KMS-11 (cell line): ENCODE measurements around the gene LIPG.

Experiments
- H2AFZ ChIP-seq: fragments of 200-600 bp; sonication (generic); 2 replicates; pipeline ENCODE4 v1.6.1; 2016; ENCODE audit warnings: antibody characterized with exemption, mixed run types, low read depth
- H3K27ac ChIP-seq: fragments of 200-600 bp; sonication (generic); 2 replicates; pipeline ENCODE4 v1.6.1; 2016; ENCODE audit warnings: mild to moderate bottlenecking, mixed run types
- H3K27me3 ChIP-seq: fragments of 200-600 bp; sonication (generic); 2 replicates; pipeline ENCODE4 v1.6.1; 2017; ENCODE audit warnings: mild to moderate bottlenecking, low read depth, mixed run types, moderate library complexity; ENCODE audit not compliant: insufficient read depth
- H3K36me3 ChIP-seq: fragments of 200-600 bp; sonication (generic); 2 replicates; pipeline ENCODE4 v1.6.1; 2017; ENCODE audit warnings: mild to moderate bottlenecking, mixed run types; ENCODE audit not compliant: insufficient read depth
- H3K4me1 ChIP-seq: fragments of 200-600 bp; sonication (generic); 2 replicates; pipeline ENCODE4 v1.6.1; 2016; ENCODE audit warnings: mild to moderate bottlenecking, low read depth, mixed run types; ENCODE audit not compliant: poor library complexity, severe bottlenecking
- H3K4me2 ChIP-seq: fragments of 200-600 bp; sonication (generic); 2 replicates; pipeline ENCODE4 v1.7.0; 2016; ENCODE audit warnings: mild to moderate bottlenecking, mixed run types
- H3K4me3 ChIP-seq: fragments of 200-600 bp; sonication (generic); IDR thresholded peaks from 2 replicates; pipeline ENCODE4 v1.6.1; 2017; ENCODE audit warnings: low read depth, low read length, mixed read lengths; ENCODE audit not compliant: insufficient read depth
- H3K79me2 ChIP-seq: fragments of 200-600 bp; sonication (generic); 2 replicates; pipeline ENCODE4 v1.6.1; 2016; ENCODE audit warnings: low read depth, mixed run types; ENCODE audit not compliant: insufficient read depth
- H3K9ac ChIP-seq: fragments of 200-600 bp; sonication (generic); 2 replicates; pipeline ENCODE4 v1.6.1; 2016; ENCODE audit warnings: mild to moderate bottlenecking, mixed run types
- H4K20me1 ChIP-seq: fragments of 200-600 bp; sonication (generic); 2 replicates; pipeline ENCODE4 v1.6.1; 2016; ENCODE audit warnings: mild to moderate bottlenecking, mixed run types; ENCODE audit not compliant: insufficient read depth
- TF ChIP-seq, protein P1 (sequence below): fragments of 200-600 bp; sonication (generic); conservative IDR thresholded peaks from 2 replicates; pipeline ENCODE4 v1.6.1; 2017; ENCODE audit warnings: low read depth, mild to moderate bottlenecking, antibody characterized with exemption, low read length, moderate library complexity, mixed read lengths

The LIPG gene

DNA sequence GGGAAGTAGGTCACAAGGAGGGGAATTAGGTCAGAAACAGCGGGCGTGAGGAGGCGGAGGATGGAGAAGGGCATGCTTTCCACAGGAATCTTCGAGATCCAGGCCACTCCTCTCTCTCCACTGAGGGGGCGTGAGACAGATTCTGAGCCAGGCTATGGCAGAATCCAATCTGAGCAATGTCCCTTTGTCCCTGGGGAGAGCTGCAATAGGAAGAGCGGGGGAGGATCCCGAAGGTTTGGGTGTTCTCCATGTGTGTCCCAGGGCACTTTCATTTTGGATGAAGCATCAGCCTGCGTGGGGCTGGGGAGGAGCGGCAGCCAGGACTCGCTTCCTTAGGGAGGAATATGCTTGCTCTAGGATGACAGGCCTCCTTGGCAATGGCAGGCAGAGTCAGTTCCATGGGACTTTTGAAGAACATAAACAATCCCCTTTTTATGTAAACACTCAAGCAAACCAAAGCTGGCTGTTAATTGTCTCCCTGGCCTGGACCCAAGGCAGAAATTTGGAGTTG is 84.0 kb downstream of the LIPG start:
- Histone ChIP-seq H3K79me2 (no peaks in the 10 kb centered on the region), H3K4me2 (no peak overlapping the region), H3K36me3 (no peaks in the 10 kb centered on the region), H3K27me3 (no peaks in the 10 kb centered on the region), H4K20me1 (no peaks in the 10 kb centered on the region), H3K4me1 (no peaks in the 10 kb centered on the region), H3K4me3 (no peak overlapping the region), H2AFZ (no peak overlapping the region), H3K9ac (no peak overlapping the region), H3K27ac (no peak overlapping the region)
- TF ChIP-seq, protein P1, sequence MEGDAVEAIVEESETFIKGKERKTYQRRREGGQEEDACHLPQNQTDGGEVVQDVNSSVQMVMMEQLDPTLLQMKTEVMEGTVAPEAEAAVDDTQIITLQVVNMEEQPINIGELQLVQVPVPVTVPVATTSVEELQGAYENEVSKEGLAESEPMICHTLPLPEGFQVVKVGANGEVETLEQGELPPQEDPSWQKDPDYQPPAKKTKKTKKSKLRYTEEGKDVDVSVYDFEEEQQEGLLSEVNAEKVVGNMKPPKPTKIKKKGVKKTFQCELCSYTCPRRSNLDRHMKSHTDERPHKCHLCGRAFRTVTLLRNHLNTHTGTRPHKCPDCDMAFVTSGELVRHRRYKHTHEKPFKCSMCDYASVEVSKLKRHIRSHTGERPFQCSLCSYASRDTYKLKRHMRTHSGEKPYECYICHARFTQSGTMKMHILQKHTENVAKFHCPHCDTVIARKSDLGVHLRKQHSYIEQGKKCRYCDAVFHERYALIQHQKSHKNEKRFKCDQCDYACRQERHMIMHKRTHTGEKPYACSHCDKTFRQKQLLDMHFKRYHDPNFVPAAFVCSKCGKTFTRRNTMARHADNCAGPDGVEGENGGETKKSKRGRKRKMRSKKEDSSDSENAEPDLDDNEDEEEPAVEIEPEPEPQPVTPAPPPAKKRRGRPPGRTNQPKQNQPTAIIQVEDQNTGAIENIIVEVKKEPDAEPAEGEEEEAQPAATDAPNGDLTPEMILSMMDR, result no peak

GRCh38 chr18:49646873-49647272 is 85.0 kb downstream of the LIPG start:
- Histone ChIP-seq H3K27ac (no peak overlapping the region), H4K20me1 (no peaks in the 10 kb centered on the region), H3K9ac (no peak overlapping the region), H2AFZ (no peak overlapping the region), H3K4me1 (no peaks in the 10 kb centered on the region), H3K36me3 (no peaks in the 10 kb centered on the region), H3K27me3 (no peaks in the 10 kb centered on the region), H3K4me3 (no peak overlapping the region), H3K79me2 (no peaks in the 10 kb centered on the region), H3K4me2 (no peak overlapping the region)
- TF ChIP-seq, protein P1, result no peak

- H4K20me1 ChIP-seq, result no peaks in the 10 kb centered on the region
- no peaks in the 10 kb centered on the region for H3K27me3 ChIP-seq
- no peaks in the 10 kb centered on the region for H3K4me1 ChIP-seq
- H3K27ac ChIP-seq, result no peak overlapping the region
- TF ChIP-seq, protein P1, result no peak
- no peak overlapping the region for H3K4me3 ChIP-seq
- H3K4me2 ChIP-seq, result no peak overlapping the region
- H3K36me3 ChIP-seq, result no peaks in the 10 kb centered on the region
- H3K79me2 ChIP-seq, result no peaks in the 10 kb centered on the region
- no peak overlapping the region for H2AFZ ChIP-seq
- H3K9ac ChIP-seq, result no peak overlapping the region
Measured at GRCh38 chr18:49647496-49648168, 85.8 kb downstream of the LIPG start.

DNA sequence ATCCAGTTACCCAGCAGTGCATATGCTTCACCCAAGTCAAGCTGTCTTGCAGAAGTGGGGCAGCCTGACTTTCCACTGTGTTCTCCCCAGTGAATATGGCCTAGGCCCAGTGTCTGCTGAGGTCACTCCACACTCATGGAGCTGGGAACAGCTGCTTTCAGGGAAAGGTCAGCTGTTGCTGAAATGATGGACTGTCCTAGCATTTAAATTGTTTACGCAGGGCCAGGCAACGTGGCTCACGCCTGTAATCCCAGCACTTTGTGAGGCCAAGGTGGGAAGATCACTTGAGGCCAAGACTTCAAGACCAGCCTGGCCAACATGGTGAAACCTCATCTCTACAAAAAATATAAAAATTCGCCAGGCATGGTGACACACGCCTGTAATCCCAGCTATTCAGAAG is 86.5 kb downstream of the LIPG start:
- Histone ChIP-seq H3K27me3 (no peaks in the 10 kb centered on the region), H2AFZ (no peak overlapping the region), H3K79me2 (no peaks in the 10 kb centered on the region), H3K4me2 (no peak overlapping the region), H3K27ac (no peak overlapping the region), H3K4me3 (no peak overlapping the region), H3K4me1 (no peaks in the 10 kb centered on the region), H3K36me3 (no peaks in the 10 kb centered on the region), H3K9ac (no peak overlapping the region), H4K20me1 (no peaks in the 10 kb centered on the region)
- TF ChIP-seq, protein P1, result no peak
